ENCODE measurements around the gene ST6GAL1. TPM values are rescaled to one million over a fixed set of nuclear protein-coding genes. Genes with fewer than 3 reads are reported as not detected.

The ST6GAL1 gene
- total RNA-seq, 2 donors from 2014 or later, result 57.2 to 81.8 TPM

DNA sequence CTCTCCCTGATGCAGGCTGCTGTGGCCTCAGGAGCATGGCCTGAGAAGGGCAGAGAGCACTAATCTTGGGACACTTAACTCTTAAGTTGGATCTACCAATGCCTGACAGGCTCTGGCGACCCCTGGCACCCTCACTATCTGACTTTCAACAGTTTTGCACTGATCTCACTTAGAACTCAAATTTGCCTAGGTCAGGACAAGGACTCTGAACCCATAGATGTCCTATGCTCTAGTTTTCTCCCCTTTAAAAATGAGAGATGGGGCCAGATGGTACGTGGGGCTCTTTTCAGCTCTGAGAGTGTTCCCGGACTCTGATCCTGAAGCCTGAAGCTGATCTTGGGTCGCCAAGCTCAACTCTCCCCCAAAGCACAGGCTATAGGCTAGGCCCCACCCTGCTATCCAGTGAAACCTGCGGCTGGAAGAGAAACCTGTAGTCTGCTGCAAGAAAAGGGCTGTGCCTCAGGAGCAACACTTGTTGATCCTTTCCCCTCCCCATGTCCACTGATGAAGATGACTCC, 143.3 kb downstream of the ST6GAL1 start:
- no peaks in the 10 kb centered on the region for H3K27me3 ChIP-seq
- H3K27ac ChIP-seq, result no peak overlapping the region
- H3K36me3 ChIP-seq, result no peaks in the 10 kb centered on the region
- DNase-seq, result no peak
- no peaks in the 10 kb centered on the region for H3K4me1 ChIP-seq
- H3K9ac ChIP-seq (ENCODE audit: low read depth in 2 of 2, low read length in 2 of 2), result no peak overlapping the region
- TF ChIP-seq, protein P1, sequence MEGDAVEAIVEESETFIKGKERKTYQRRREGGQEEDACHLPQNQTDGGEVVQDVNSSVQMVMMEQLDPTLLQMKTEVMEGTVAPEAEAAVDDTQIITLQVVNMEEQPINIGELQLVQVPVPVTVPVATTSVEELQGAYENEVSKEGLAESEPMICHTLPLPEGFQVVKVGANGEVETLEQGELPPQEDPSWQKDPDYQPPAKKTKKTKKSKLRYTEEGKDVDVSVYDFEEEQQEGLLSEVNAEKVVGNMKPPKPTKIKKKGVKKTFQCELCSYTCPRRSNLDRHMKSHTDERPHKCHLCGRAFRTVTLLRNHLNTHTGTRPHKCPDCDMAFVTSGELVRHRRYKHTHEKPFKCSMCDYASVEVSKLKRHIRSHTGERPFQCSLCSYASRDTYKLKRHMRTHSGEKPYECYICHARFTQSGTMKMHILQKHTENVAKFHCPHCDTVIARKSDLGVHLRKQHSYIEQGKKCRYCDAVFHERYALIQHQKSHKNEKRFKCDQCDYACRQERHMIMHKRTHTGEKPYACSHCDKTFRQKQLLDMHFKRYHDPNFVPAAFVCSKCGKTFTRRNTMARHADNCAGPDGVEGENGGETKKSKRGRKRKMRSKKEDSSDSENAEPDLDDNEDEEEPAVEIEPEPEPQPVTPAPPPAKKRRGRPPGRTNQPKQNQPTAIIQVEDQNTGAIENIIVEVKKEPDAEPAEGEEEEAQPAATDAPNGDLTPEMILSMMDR (IDR thresholded peaks at IDR 0.05), result no peak
- H3K9me3 ChIP-seq, result no peaks in the 10 kb centered on the region
- no peak overlapping the region for H3K4me3 ChIP-seq
- intact Hi-C loops (cut with DNase I), result no loop called here

DNA sequence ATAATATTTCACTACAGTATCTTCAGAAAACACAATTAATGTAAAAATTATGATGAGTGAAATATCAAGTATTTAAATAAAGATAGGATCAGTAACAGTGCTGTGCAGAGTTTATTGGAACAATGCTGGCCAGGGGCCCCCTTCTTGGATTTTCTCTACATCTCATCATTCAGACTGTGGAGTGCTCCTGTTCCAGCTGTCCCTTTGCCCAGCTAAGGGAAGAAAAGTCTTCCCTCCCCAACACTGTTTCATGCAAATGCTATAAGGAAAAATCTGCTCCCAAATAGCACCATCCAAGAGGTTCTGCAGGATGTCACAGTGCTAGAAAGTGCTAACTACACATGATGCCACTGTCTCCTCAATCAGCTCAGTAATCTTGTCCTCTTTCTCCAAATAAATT, 144.5 kb downstream of the ST6GAL1 start:
- Histone ChIP-seq H3K9ac (ENCODE audit: low read depth in 2 of 2, low read length in 2 of 2) (no peak overlapping the region), H3K4me1 (no peaks in the 10 kb centered on the region), H3K27ac (no peak overlapping the region), H3K9me3 (no peaks in the 10 kb centered on the region), H3K27me3 (no peaks in the 10 kb centered on the region), H3K36me3 (no peaks in the 10 kb centered on the region), H3K4me3 (no peak overlapping the region)
- TF ChIP-seq, protein P1 (IDR thresholded peaks at IDR 0.05), result no peak
- intact Hi-C loops (cut with DNase I), result no loop called here
- DNase-seq, result no peak

DNA sequence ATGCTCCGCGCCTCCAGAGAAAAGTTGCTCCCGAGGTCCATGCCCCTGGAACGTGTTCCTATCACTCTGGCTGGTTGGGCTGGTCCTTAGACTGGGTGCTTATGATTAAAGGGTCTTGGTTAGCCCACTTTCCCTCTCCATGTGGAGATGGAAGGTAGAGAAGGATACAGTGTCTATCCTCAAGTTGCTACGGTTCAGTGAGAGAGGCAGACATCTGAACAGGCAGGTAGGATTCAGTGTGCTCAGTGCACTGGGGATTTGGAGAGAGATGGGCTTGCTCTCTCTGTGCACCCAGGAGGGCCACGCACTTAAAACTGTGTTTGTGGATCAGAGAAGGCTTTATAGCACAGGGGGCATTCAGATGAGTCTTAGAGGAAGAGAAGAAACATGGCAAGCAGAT, 146.0 kb downstream of the ST6GAL1 start:
- TF ChIP-seq, protein P1 (IDR thresholded peaks at IDR 0.05), result no peak
- no peaks in the 10 kb centered on the region for H3K36me3 ChIP-seq

DNA sequence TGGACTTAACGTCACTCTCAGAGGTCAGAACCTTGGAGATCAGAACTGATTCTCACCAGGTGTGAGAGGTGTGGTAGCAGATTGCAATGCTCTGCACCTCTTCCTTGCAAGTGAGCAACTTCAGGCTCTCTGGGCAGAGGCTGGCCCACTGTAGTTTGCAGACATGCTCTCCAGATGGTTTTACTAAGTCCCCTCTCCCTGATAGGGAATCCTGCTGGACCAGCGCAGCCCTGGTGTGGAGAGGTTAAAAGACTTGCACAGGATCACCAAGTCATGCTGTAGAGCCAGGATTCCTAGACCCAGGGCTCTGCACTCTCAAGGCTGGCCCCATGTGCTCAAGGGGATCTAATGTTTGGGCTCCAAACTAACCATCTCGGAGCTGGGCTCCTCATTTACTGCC, 146.8 kb downstream of the ST6GAL1 start:
- no peaks in the 10 kb centered on the region for H3K36me3 ChIP-seq
- H3K27ac ChIP-seq, result no peak overlapping the region
- intact Hi-C loops (cut with DNase I), result no loop called here
- no peak overlapping the region for H3K9ac ChIP-seq (ENCODE audit: low read depth in 2 of 2, low read length in 2 of 2)
- no peak overlapping the region for H3K4me3 ChIP-seq
- H3K27me3 ChIP-seq, result no peaks in the 10 kb centered on the region
- H3K4me1 ChIP-seq, result no peaks in the 10 kb centered on the region
- DNase-seq, result no peak
- TF ChIP-seq, protein P1 (IDR thresholded peaks at IDR 0.05), result no peak
- no peaks in the 10 kb centered on the region for H3K9me3 ChIP-seq

More for the DNA sequence above, 146.0 kb downstream of the ST6GAL1 start:
- Histone ChIP-seq H3K9ac (ENCODE audit: low read depth in 2 of 2, low read length in 2 of 2) (no peak overlapping the region), H3K27me3 (no peaks in the 10 kb centered on the region), H3K4me3 (no peak overlapping the region), H3K27ac (no peak overlapping the region), H3K9me3 (no peaks in the 10 kb centered on the region), H3K4me1 (no peaks in the 10 kb centered on the region)
- DNase-seq, result no peak
- intact Hi-C loops (cut with DNase I), result no loop called here

DNA sequence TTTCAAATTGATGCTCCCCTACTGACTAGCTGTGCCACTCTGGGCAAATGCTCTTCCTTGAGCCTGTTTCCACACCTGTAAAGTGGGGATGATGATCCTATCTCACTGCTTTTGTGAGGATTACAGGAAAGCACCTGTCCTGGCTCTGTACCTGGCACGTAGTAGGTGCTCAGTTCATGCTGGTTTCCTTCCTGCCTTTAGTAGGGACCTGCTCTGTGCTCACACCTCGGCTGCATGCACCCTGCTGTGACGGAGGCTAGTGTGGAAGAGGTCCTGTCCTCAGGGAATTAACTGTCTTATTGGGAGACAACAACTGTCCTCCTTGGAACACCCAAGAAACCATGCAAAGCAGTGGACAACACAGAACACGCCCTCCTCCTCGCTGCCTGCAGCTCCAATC, 147.2 kb downstream of the ST6GAL1 start:
- no peaks in the 10 kb centered on the region for H3K4me1 ChIP-seq
- TF ChIP-seq, protein P1 (IDR thresholded peaks at IDR 0.05), result no peak

More for the DNA sequence above, 147.2 kb downstream of the ST6GAL1 start:
- H3K27me3 ChIP-seq, result no peaks in the 10 kb centered on the region
- H3K9ac ChIP-seq (ENCODE audit: low read depth in 2 of 2, low read length in 2 of 2), result no peak overlapping the region
- H3K36me3 ChIP-seq, result no peaks in the 10 kb centered on the region
- H3K4me3 ChIP-seq, result no peak overlapping the region
- no peaks in the 10 kb centered on the region for H3K9me3 ChIP-seq
- no peak overlapping the region for H3K27ac ChIP-seq
- intact Hi-C loops (cut with DNase I), result no loop called here
- no peak for DNase-seq

Measured in colonic mucosa (tissue), 4 donors.